Measurements from ENCODE around the gene FAR1.
"Not testable (repeated sequence)": the region's sequence is repeated elsewhere in the genome, so short reads cannot be mapped to it uniquely, and the experiment has no call there.

FAR1 gene

GRCh38 chr11:13721760-13722159, 53.3 kb downstream of the FAR1 start:
- no peak for TF ChIP-seq CTCF (IDR thresholded peaks at IDR 0.05; ENCODE audit: low read depth, low read length)
- no peak overlapping the region for H3K4me3 ChIP-seq (replicated peaks in 1 of 2; ENCODE audit: low read depth in 2 of 2, low read length in 2 of 2)
- DNase-seq (ENCODE audit: low read depth in 2 of 2), result peak; percentile 35 to 48

GRCh38 chr11:13726456-13726855, 58.0 kb downstream of the FAR1 start:
- DNase-seq (ENCODE audit: low read depth in 2 of 2), result no peak
- TF ChIP-seq CTCF (IDR thresholded peaks at IDR 0.05; ENCODE audit: low read depth, low read length), result no peak

GRCh38 chr11:13728076-13728475, 59.6 kb downstream of the FAR1 start:
- no peak for TF ChIP-seq CTCF (IDR thresholded peaks at IDR 0.05; ENCODE audit: low read depth, low read length)
- no peak overlapping the region for H3K4me3 ChIP-seq (replicated peaks in 1 of 2; ENCODE audit: low read depth in 2 of 2, low read length in 2 of 2)
- no peak for DNase-seq (ENCODE audit: low read depth in 2 of 2)

More at GRCh38 chr11:13726456-13726855, 58.0 kb downstream of the FAR1 start:
- no peak overlapping the region for H3K4me3 ChIP-seq (replicated peaks in 1 of 2; ENCODE audit: low read depth in 2 of 2, low read length in 2 of 2)

GRCh38 chr11:13734530-13734929, 66.1 kb downstream of the FAR1 start:
- no peak for TF ChIP-seq CTCF (IDR thresholded peaks at IDR 0.05; ENCODE audit: low read depth, low read length)
- H3K4me3 ChIP-seq (replicated peaks in 1 of 2; ENCODE audit: low read depth in 2 of 2, low read length in 2 of 2), result no peak overlapping the region
- no peak for DNase-seq (ENCODE audit: low read depth in 2 of 2)

- TF ChIP-seq CTCF (IDR thresholded peaks at IDR 0.05; ENCODE audit: low read depth, low read length), result no peak
- DNase-seq (ENCODE audit: low read depth in 2 of 2), result peak in 1 of 2 donors; percentile 29
- no peak overlapping the region for H3K4me3 ChIP-seq (replicated peaks in 1 of 2; ENCODE audit: low read depth in 2 of 2, low read length in 2 of 2)
Measured at GRCh38 chr11:13745165-13745564, 76.7 kb downstream of the FAR1 start.

- H3K4me3 ChIP-seq (replicated peaks in 1 of 2; ENCODE audit: low read depth in 2 of 2, low read length in 2 of 2); DNase-seq (ENCODE audit: low read depth in 2 of 2): not testable (repeated sequence)
Measured at GRCh38 chr11:13753316-13753715, 84.8 kb downstream of the FAR1 start.

- DNase-seq (ENCODE audit: low read depth in 2 of 2), result no peak
- no peak overlapping the region for H3K4me3 ChIP-seq (replicated peaks in 1 of 2; ENCODE audit: low read depth in 2 of 2, low read length in 2 of 2)
- no peak for TF ChIP-seq CTCF (IDR thresholded peaks at IDR 0.05; ENCODE audit: low read depth, low read length)
Measured at GRCh38 chr11:13759050-13759449, 90.6 kb downstream of the FAR1 start.
